Hepatocyte (in vitro differentiated cells): ENCODE results near the gene CREB1. TPM values are rescaled to one million over a fixed set of nuclear protein-coding genes. Genes with fewer than 3 reads are reported as not detected.

ENCODE experiments used
- DNase-seq: peaks from one replicate; pipeline ENCODE4 v3.0.0-alpha.2; 2016; ENCODE audit warnings: low spot score
- H2AFZ ChIP-seq: fragments of 200-600 bp; sonication (generic); 2 replicates; pipeline ENCODE4 v1.6.0; 2016; ENCODE audit warnings: antibody characterized with exemption, mild to moderate bottlenecking
- H3K27ac ChIP-seq: fragments of 200-600 bp; sonication (generic); 2 replicates; pipeline ENCODE4 v1.5.1; 2016; ENCODE audit warnings: mild to moderate bottlenecking
- H3K27me3 ChIP-seq: fragments of 200-600 bp; sonication (generic); 2 replicates; pipeline ENCODE4 v1.6.1; 2016
- H3K36me3 ChIP-seq: fragments of 200-600 bp; sonication (generic); replicated peaks from 2 replicates; pipeline ENCODE4 v1.5.1; 2016; ENCODE audit warnings: low read depth; ENCODE audit not compliant: insufficient read depth
- H3K4me1 ChIP-seq: fragments of 200-600 bp; sonication (generic); 2 replicates; pipeline ENCODE4 v1.5.1; 2016; ENCODE audit warnings: mild to moderate bottlenecking, moderate library complexity; ENCODE audit not compliant: insufficient read depth
- H3K4me2 ChIP-seq: fragments of 200-600 bp; sonication (generic); 2 replicates; pipeline ENCODE4 v1.6.0; 2016
- H3K4me3 ChIP-seq: fragments of 200-600 bp; sonication (generic); 2 replicates; pipeline ENCODE4 v1.5.1; 2016; ENCODE audit warnings: mild to moderate bottlenecking
- H3K79me2 ChIP-seq: fragments of 200-600 bp; sonication (generic); 2 replicates; pipeline ENCODE4 v1.6.0; 2017; ENCODE audit warnings: mild to moderate bottlenecking
- H3K9me2 ChIP-seq: fragments of 200-600 bp; sonication (generic); replicated peaks from 2 replicates; pipeline ENCODE4 v1.6.0; 2017; ENCODE audit warnings: mild to moderate bottlenecking; ENCODE audit not compliant: insufficient read depth
- H3K9me3 ChIP-seq: fragments of 200-600 bp; sonication (generic); 2 replicates; pipeline ENCODE4 v1.5.1; 2016; ENCODE audit warnings: low read depth, mild to moderate bottlenecking
- H4K20me1 ChIP-seq: fragments of 200-600 bp; sonication (generic); 2 replicates; pipeline ENCODE4 v1.6.0; 2016; ENCODE audit warnings: mild to moderate bottlenecking; ENCODE audit not compliant: insufficient read depth, poor library complexity, severe bottlenecking
- CTCF ChIP-seq: fragments of 200-600 bp; sonication (generic); IDR thresholded peaks from 2 replicates; pipeline ENCODE4 v1.5.1; 2016; ENCODE audit warnings: antibody characterized with exemption, mild to moderate bottlenecking; ENCODE audit not compliant: poor library complexity
- EZH2 ChIP-seq: fragments of 200-600 bp; sonication (generic); IDR thresholded peaks from 2 replicates; pipeline ENCODE4 v1.6.1; 2016; ENCODE audit warnings: antibody characterized with exemption, mild to moderate bottlenecking, borderline replicate concordance
- EZH2phosphoT487 ChIP-seq: fragments of 200-600 bp; sonication (generic); IDR thresholded peaks from one replicate; pipeline ENCODE4 v1.6.1; 2018; ENCODE audit warnings: antibody characterized with exemption, mild to moderate bottlenecking, low read depth, moderate library complexity; ENCODE audit not compliant: unreplicated experiment, severe bottlenecking
- whole genome bisulfite sequencing: methylation state at CpG from one replicate; pipeline ENCODE4 v1.1.6; 2016; ENCODE audit warnings: low lambda C conversion rate; ENCODE audit errors: missing lambda C conversion rate; 5-methylcytosine and 5-hydroxymethylcytosine counted together
- polyA plus RNA-seq: library from polyadenylated mRNA; unstranded; fragments of >200 nt; fragmentation: Nextera tagmentation; extraction: Ambion mirVana; gene quantifications from 2 replicates; pipeline ENCODE4 v1.2.1, GENCODE V29; 2016
- total RNA-seq: library from RNA; depleted of rRNA; stranded (reverse); fragments of >200 nt; gene quantifications from 2 replicates; pipeline ENCODE4 v1.2.3, GENCODE V29; 2014

Gene CREB1
- total and polyA plus RNA-seq, 2 experiments from 2014 or later, result 22.6 to 40.8 TPM

GRCh38 chr2:207482630-207483029, 47.1 kb upstream of the CREB1 start:
- H3K27ac ChIP-seq, result no peak overlapping the region
- H4K20me1 ChIP-seq, result no peaks in the 10 kb centered on the region
- TF ChIP-seq EZH2 (no peak), EZH2phosphoT487 (no peak), CTCF (no peak)

GRCh38 chr2:207483066-207483465, 46.7 kb upstream of the CREB1 start:
- Histone ChIP-seq H3K4me1 (no peaks in the 10 kb centered on the region), H3K27ac (no peak overlapping the region), H4K20me1 (no peaks in the 10 kb centered on the region), H3K9me3 (no peaks in the 10 kb centered on the region), H3K4me3 (no peak overlapping the region), H3K9me2 (no peaks in the 10 kb centered on the region), H3K4me2 (no peak overlapping the region), H3K27me3 (no peaks in the 10 kb centered on the region), H3K36me3 (no peaks in the 10 kb centered on the region), H2AFZ (no peak overlapping the region), H3K79me2 (no peaks in the 10 kb centered on the region)
- no peak for DNase-seq
- TF ChIP-seq CTCF (no peak), EZH2 (no peak), EZH2phosphoT487 (no peak)

More at GRCh38 chr2:207482630-207483029, 47.1 kb upstream of the CREB1 start:
- no peak overlapping the region for H3K4me3 ChIP-seq
- no peaks in the 10 kb centered on the region for H3K9me3 ChIP-seq
- no peaks in the 10 kb centered on the region for H3K79me2 ChIP-seq
- no peaks in the 10 kb centered on the region for H3K9me2 ChIP-seq
- H3K4me2 ChIP-seq, result no peak overlapping the region
- 83% methylated on average over 3 of the region's 3 CpGs for WGBS
- H3K36me3 ChIP-seq, result no peaks in the 10 kb centered on the region
- H3K4me1 ChIP-seq, result no peaks in the 10 kb centered on the region
- H3K27me3 ChIP-seq, result no peaks in the 10 kb centered on the region
- no peak overlapping the region for H2AFZ ChIP-seq
- DNase-seq, result no peak

GRCh38 chr2:207483477-207483876, 46.3 kb upstream of the CREB1 start:
- no peaks in the 10 kb centered on the region for H3K79me2 ChIP-seq
- no peak for DNase-seq
- 88% methylated on average over 4 of the region's 4 CpGs for WGBS
- H3K4me2 ChIP-seq, result no peak overlapping the region
- no peaks in the 10 kb centered on the region for H3K9me2 ChIP-seq
- H3K27me3 ChIP-seq, result no peaks in the 10 kb centered on the region
- no peaks in the 10 kb centered on the region for H3K4me1 ChIP-seq
- H3K36me3 ChIP-seq, result no peaks in the 10 kb centered on the region
- TF ChIP-seq EZH2 (no peak), EZH2phosphoT487 (no peak), CTCF (no peak)
- no peak overlapping the region for H3K27ac ChIP-seq
- no peaks in the 10 kb centered on the region for H4K20me1 ChIP-seq
- H2AFZ ChIP-seq, result no peak overlapping the region
- no peaks in the 10 kb centered on the region for H3K9me3 ChIP-seq
- no peak overlapping the region for H3K4me3 ChIP-seq
